ENCODE results near the gene RSPO1. TPM values are rescaled to one million over a fixed set of nuclear protein-coding genes. Genes with fewer than 3 reads are reported as not detected.

RSPO1 gene
- total and polyA plus RNA-seq, 4 experiments from 2014 or later = not detected

- no peak for DNase-seq
- CTCF ChIA-PET (ENCODE audit: partially characterized antibody) = interaction anchor here (1.2 to 10.0 kb wide), 4 partner anchors 41 to 85 kb away, joined by 3 to 228 read pairs (median 13); a partner anchor contains a TSS
Measured at GRCh38 chr1:37605061-37605650, 29.5 kb downstream of the RSPO1 start.

DNA sequence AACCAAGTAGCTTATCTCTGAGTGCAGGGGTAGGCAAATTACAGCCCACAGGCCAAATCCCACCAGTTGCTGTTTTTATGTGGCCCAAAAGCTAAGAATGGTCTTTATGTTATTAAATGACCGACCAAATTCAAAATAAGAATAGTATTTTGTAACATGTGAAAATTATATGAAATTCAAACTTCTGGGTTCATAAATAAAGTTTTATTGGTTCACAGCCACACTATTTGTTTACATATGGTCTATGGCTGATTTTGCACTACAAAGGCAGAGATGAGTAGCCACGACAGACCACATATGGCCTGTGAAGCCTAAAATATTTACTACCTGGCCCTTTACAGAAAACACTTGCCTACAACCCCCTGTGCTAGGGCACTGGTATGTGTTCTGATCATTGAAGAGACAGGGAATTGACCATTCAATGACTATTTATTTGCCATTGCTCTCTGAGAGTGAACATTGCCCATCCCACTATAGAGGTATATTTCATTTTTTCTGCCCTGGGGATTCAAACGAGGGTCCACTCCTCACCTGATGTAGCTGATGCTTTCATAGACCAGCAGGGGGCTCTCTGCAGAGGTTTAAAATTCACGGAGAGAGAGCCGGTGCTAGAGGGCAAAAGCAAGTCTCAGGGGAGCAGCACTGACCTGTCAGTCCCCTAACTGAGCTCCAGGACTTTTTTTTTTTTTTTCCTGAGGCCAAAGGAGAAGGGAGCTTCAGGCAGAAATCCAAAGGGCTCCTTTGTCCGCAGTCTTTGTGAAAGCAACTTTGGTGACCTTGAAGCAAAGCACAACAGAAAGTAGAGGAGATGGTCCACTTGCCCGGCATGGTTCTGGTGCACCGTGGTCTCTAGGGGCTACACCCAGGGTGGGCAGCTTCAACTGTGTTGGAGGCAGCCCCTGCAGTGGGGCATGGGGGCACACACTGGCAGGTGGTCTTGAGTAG is 31.7 kb downstream of the RSPO1 start:
- Mint-ChIP-seq H3K4me1 (peaks cover 0 to 7% (median 0%) of the 10 kb centered on the region in 4 donors), H3K9me3 (no peaks in the 10 kb centered on the region), H3K27me3 (peaks cover 5% of the 10 kb centered on the region in 2 donors), H3K36me3 (no peaks in the 10 kb centered on the region), H3K4me3 (no peak overlapping the region), H3K27ac (peak overlapping the region in 1 of 7 donors; percentile 11)
- CTCF ChIA-PET (ENCODE audit: partially characterized antibody) = interaction anchor here (0.8 to 10.0 kb wide), 21 partner anchors 9 to 373 kb away, joined by 3 to 228 read pairs (median 4); partner anchors contain the start of genes MTF1 and SNIP1
- Histone ChIP-seq H3K27me3 (ENCODE audit: insufficient read depth, low read length) (no peaks in the 10 kb centered on the region), H3K4me1 (ENCODE audit: insufficient read depth, low read length) (no peaks in the 10 kb centered on the region), H3K9me3 (ENCODE audit: control insufficient read depth in 1 of 2, low read length in 2 of 2) (no peaks in the 10 kb centered on the region), H3K4me3 (ENCODE audit: low read length in 2 of 2) (no peak overlapping the region), H3K36me3 (ENCODE audit: insufficient read depth, low read length) (no peaks in the 10 kb centered on the region), H3K27ac (ENCODE audit: low read depth, low read length) (no peak overlapping the region)
- DNase-seq = peak in 4 of 5 donors; percentile 47 to 58 (median 54)
- POLR2A ChIA-PET (ENCODE audit: partially characterized antibody) = interaction anchor here (0.6 to 1.2 kb wide), 3 partner anchors 80 to 1957 kb away, joined by 3 read pairs; no protein-coding TSS in a partner anchor
- intact Hi-C loops (cut with micrococcal nuclease) = loop anchor here (1.0 to 2.0 kb wide), 3 partner anchors 72 to 1232 kb away; no protein-coding TSS in a partner anchor

More at GRCh38 chr1:37605061-37605650, 29.5 kb downstream of the RSPO1 start:
- Mint-ChIP-seq H3K4me1 (peaks cover 0 to 7% (median 0%) of the 10 kb centered on the region in 4 donors), H3K4me3 (no peak overlapping the region), H3K36me3 (no peaks in the 10 kb centered on the region), H3K9me3 (no peaks in the 10 kb centered on the region), H3K27ac (peak overlapping the region in 1 of 7 donors; percentile 65), H3K27me3 (peaks cover 5% of the 10 kb centered on the region in 2 donors)
- POLR2A ChIA-PET (ENCODE audit: partially characterized antibody) = no interaction called here
- Histone ChIP-seq H3K36me3 (ENCODE audit: insufficient read depth, low read length) (no peaks in the 10 kb centered on the region), H3K9me3 (ENCODE audit: control insufficient read depth in 1 of 2, low read length in 2 of 2) (no peaks in the 10 kb centered on the region), H3K4me3 (ENCODE audit: low read length in 2 of 2) (no peak overlapping the region), H3K4me1 (ENCODE audit: insufficient read depth, low read length) (no peaks in the 10 kb centered on the region), H3K27me3 (ENCODE audit: insufficient read depth, low read length) (no peaks in the 10 kb centered on the region), H3K27ac (ENCODE audit: low read depth, low read length) (no peak overlapping the region)
- intact Hi-C loops (cut with micrococcal nuclease) = no loop called here

GRCh38 chr1:37601441-37601840 is 33.3 kb downstream of the RSPO1 start:
- H3K4me3 ChIP-seq (ENCODE audit: low read length in 2 of 2) = no peak overlapping the region
- DNase-seq = no peak
- no peaks in the 10 kb centered on the region for H3K27me3 ChIP-seq (ENCODE audit: insufficient read depth, low read length)
- H3K27me3 Mint-ChIP-seq = peaks cover 5% of the 10 kb centered on the region in 2 donors
- no peak overlapping the region for H3K4me3 Mint-ChIP-seq
- H3K36me3 Mint-ChIP-seq = no peaks in the 10 kb centered on the region
- no peaks in the 10 kb centered on the region for H3K9me3 Mint-ChIP-seq
- ChIA-PET CTCF (ENCODE audit: partially characterized antibody) (interaction anchor here (1.3 to 10.0 kb wide), 3 partner anchors 81 to 116 kb away, joined by 3 to 228 read pairs (median 23); a partner anchor contains a TSS), POLR2A (ENCODE audit: partially characterized antibody) (no interaction called here)
- peaks cover 0 to 8% (median under 1%) of the 10 kb centered on the region in 4 donors for H3K4me1 Mint-ChIP-seq
- H3K36me3 ChIP-seq (ENCODE audit: insufficient read depth, low read length) = no peaks in the 10 kb centered on the region
- H3K27ac ChIP-seq (ENCODE audit: low read depth, low read length) = no peak overlapping the region
- intact Hi-C loops (cut with micrococcal nuclease) = no loop called here
- no peaks in the 10 kb centered on the region for H3K9me3 ChIP-seq (ENCODE audit: control insufficient read depth in 1 of 2, low read length in 2 of 2)
- H3K4me1 ChIP-seq (ENCODE audit: insufficient read depth, low read length) = no peaks in the 10 kb centered on the region
- H3K27ac Mint-ChIP-seq = peak overlapping the region in 1 of 7 donors; percentile 30

DNA sequence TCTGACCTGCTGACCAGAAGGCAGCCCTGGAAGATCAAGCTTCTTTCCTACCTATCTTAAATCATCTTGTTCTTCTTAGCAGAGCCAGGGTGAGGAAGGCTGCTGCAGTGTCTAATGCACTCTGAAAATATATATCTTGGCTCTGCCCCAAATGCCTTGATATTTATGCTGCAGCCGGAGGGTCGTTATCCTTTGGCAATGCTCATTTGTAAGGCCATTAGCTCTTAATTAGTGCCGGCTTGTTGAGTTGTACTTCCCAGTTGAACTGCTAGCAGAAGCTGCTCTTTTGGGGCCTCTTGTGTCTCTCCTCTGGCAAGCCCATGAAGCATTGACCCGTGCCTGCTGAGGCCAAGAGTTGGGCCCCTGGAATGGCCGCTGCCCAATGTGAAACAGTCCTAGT is 34.8 kb downstream of the RSPO1 start:
- H3K9me3 ChIP-seq (ENCODE audit: control insufficient read depth in 1 of 2, low read length in 2 of 2) = no peaks in the 10 kb centered on the region
- H3K27me3 Mint-ChIP-seq = peaks cover 4 to 5% of the 10 kb centered on the region in 2 donors
- H3K4me3 Mint-ChIP-seq = peak overlapping the region in 1 of 8 donors; percentile 49
- no peaks in the 10 kb centered on the region for H3K9me3 Mint-ChIP-seq
- no peak overlapping the region for H3K27ac ChIP-seq (ENCODE audit: low read depth, low read length)
- H3K36me3 Mint-ChIP-seq = peaks cover 0 to 9% of the 10 kb centered on the region in 2 donors
- ChIA-PET CTCF (ENCODE audit: partially characterized antibody) (interaction anchor here (10.0 kb wide), 1 partner anchor 83 kb away, joined by 228 read pairs; no protein-coding TSS in a partner anchor), POLR2A (ENCODE audit: partially characterized antibody) (no interaction called here)
- DNase-seq = no peak
- no peaks in the 10 kb centered on the region for H3K27me3 ChIP-seq (ENCODE audit: insufficient read depth, low read length)
- peaks cover 9 to 23% (median 15%) of the 10 kb centered on the region in 4 donors for H3K4me1 Mint-ChIP-seq
- no peak overlapping the region for H3K4me3 ChIP-seq (ENCODE audit: low read length in 2 of 2)
- H3K27ac Mint-ChIP-seq = peak overlapping the region in 2 of 7 donors; percentile 29 to 50
- intact Hi-C loops (cut with micrococcal nuclease) = no loop called here
- peaks cover 4% of the 10 kb centered on the region for H3K4me1 ChIP-seq (ENCODE audit: insufficient read depth, low read length)
- H3K36me3 ChIP-seq (ENCODE audit: insufficient read depth, low read length) = no peaks in the 10 kb centered on the region

- peak overlapping the region; percentile 14 to 74 for H3K4me3 ChIP-seq (ENCODE audit: low read length in 2 of 2)
Measured at GRCh38 chr1:37596182-37596667, 38.5 kb downstream of the RSPO1 start.

DNA sequence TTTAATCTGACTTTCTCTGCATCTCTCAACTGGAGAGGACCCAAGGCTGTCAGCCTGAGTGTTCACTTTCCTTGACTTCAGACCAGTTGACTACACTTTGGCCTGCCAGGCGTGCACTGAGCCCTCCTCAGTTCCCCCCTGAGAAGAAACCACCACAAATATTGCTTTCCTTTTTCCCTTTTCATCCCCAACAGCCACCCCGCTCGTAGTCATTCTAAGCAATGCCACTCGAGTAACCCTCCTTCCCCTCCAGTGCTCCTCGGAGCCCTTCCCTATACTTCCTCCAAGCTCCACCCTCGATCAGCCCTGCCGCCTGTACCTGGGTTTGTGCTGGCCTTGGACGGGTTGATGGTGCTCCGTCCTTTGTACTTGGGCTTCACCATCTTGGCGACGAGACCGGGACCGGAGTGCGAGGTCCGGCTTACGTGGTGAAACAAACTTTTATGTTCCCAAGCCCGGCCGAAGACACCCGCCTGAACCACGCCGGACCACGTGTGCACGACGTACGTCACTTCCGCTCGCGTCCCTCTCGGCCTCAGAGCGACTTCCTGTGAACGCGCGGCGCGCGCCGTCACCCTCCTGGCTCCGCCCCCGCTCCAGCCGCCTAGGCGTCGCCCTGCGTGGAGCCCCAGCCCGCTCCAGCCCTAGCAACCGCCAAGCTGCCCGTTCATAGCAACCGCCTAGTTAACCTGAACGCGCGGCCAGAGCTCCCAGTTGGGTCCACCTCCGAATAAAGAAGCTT is 39.1 kb downstream of the RSPO1 start, which contains the start of gene GNL2:
Gene GNL2, minus strand, starts transcription at position 498 of the 742 bp plus-strand sequence. Its CDS starts 115 bp downstream, at position 383.
- DNase-seq = peak; percentile 95
- Mint-ChIP-seq H3K4me1 (peaks cover 18 to 36% (median 26%) of the 10 kb centered on the region in 4 donors), H3K4me3 (peak within 1 kb of the TSS; percentile 98 to 99 (median 99)), H3K27me3 (no peaks in the 10 kb centered on the region), H3K27ac (peak within 1 kb of the TSS; percentile 99 to 100 (median 99)), H3K36me3 (peaks cover 12 to 31% of the 10 kb centered on the region in 2 donors), H3K9me3 (no peaks in the 10 kb centered on the region)
- Histone ChIP-seq H3K27me3 (ENCODE audit: insufficient read depth, low read length) (no peaks in the 10 kb centered on the region), H3K27ac (ENCODE audit: low read depth, low read length) (peak within 1 kb of the TSS; percentile 89), H3K4me3 (ENCODE audit: low read length in 2 of 2) (peak within 1 kb of the TSS; percentile 74 to 86), H3K9me3 (ENCODE audit: control insufficient read depth in 1 of 2, low read length in 2 of 2) (no peaks in the 10 kb centered on the region), H3K36me3 (ENCODE audit: insufficient read depth, low read length) (peaks cover 11% of the 10 kb centered on the region), H3K4me1 (ENCODE audit: insufficient read depth, low read length) (peaks cover 17% of the 10 kb centered on the region)
- CTCF ChIA-PET (ENCODE audit: partially characterized antibody) = interaction anchor here (0.6 to 1.6 kb wide), 5 partner anchors 14 to 109 kb away, joined by 3 to 4 read pairs (median 3); no protein-coding TSS in a partner anchor
- intact Hi-C loops (cut with micrococcal nuclease) = loop anchor here (1.0 to 2.0 kb wide), 5 partner anchors 41 to 121 kb away; partner anchors contain the start of genes CDCA8, MEAF6, SNIP1 and ZC3H12A
- POLR2A ChIA-PET (ENCODE audit: partially characterized antibody) = interaction anchor here (0.6 to 1.7 kb wide), 7 partner anchors 19 to 934 kb away, joined by 3 to 21 read pairs (median 5); partner anchors contain the start of genes CDCA8, MEAF6, SNIP1 and ZC3H12A

More at GRCh38 chr1:37596182-37596667, 38.5 kb downstream of the RSPO1 start:
- no peak for DNase-seq
- H3K27ac Mint-ChIP-seq = peak overlapping the region; percentile 99 to 100 (median 99)
- Histone ChIP-seq H3K27ac (ENCODE audit: low read depth, low read length) (peak overlapping the region; percentile 89), H3K4me1 (ENCODE audit: insufficient read depth, low read length) (peaks cover 17% of the 10 kb centered on the region), H3K9me3 (ENCODE audit: control insufficient read depth in 1 of 2, low read length in 2 of 2) (no peaks in the 10 kb centered on the region), H3K36me3 (ENCODE audit: insufficient read depth, low read length) (peaks cover 5% of the 10 kb centered on the region), H3K27me3 (ENCODE audit: insufficient read depth, low read length) (no peaks in the 10 kb centered on the region)
- intact Hi-C loops (cut with micrococcal nuclease) = loop anchor here (1.0 to 2.0 kb wide), 2 partner anchors 42 to 121 kb away; partner anchors contain the start of genes SNIP1 and ZC3H12A
- ChIA-PET CTCF (ENCODE audit: partially characterized antibody) (interaction anchor here (0.9 to 1.6 kb wide), 3 partner anchors 13 to 109 kb away, joined by 3 to 4 read pairs (median 3); no protein-coding TSS in a partner anchor), POLR2A (ENCODE audit: partially characterized antibody) (interaction anchor here (0.6 to 1.7 kb wide), 7 partner anchors 20 to 934 kb away, joined by 3 to 21 read pairs (median 5); partner anchors contain the start of genes CDCA8, MEAF6, SNIP1 and ZC3H12A)
- H3K27me3 Mint-ChIP-seq = no peaks in the 10 kb centered on the region
- no peaks in the 10 kb centered on the region for H3K9me3 Mint-ChIP-seq
- peaks cover 6 to 25% of the 10 kb centered on the region in 2 donors for H3K36me3 Mint-ChIP-seq
- peaks cover 18 to 36% (median 26%) of the 10 kb centered on the region in 4 donors for H3K4me1 Mint-ChIP-seq
- H3K4me3 Mint-ChIP-seq = peak overlapping the region; percentile 98 to 99 (median 99)
